CD8-positive, alpha-beta memory T cell (primary cell): ENCODE data around the gene BORA. TPM values are rescaled to one million over a fixed set of nuclear protein-coding genes. Genes with fewer than 3 reads are reported as not detected.
"Not testable (repeated sequence)": the region's sequence is repeated elsewhere in the genome, so short reads cannot be mapped to it uniquely, and the experiment has no call there.

Experiments used
- CTCF ChIA-PET: fragments of 350-600 bp; sonication (Branson Sonifier 250); formaldehyde crosslinking; loops from one replicate; lab custom pipeline; 2021; ENCODE audit warnings: antibody characterized with exemption; lab: Charles Lee
- POLR2A ChIA-PET: fragments of 350-600 bp; sonication (Branson Sonifier 250); formaldehyde crosslinking; loops from one replicate; lab custom pipeline; 2021; ENCODE audit warnings: antibody characterized with exemption; lab: Charles Lee
- DNase-seq, 5 donors: peaks; one replicate each; pipeline versions ENCODE4 v3.0.0 to v3.0.0-alpha.2; 2020 to 2022; ENCODE audit warnings: mixed read lengths in 1 of 5
- H3K27ac ChIP-seq: one replicate; pipeline ENCODE4 v1.7.0; 2013; ENCODE audit warnings: low read depth, mild to moderate bottlenecking, low read length, moderate library complexity
- H3K27me3 ChIP-seq: 2 replicates; pipeline ENCODE4 v1.7.0; 2013; ENCODE audit warnings: low read length, mild to moderate bottlenecking; ENCODE audit not compliant: insufficient read depth, poor library complexity, severe bottlenecking
- H3K36me3 ChIP-seq: 2 replicates; pipeline ENCODE4 v1.7.0; 2013; ENCODE audit warnings: mild to moderate bottlenecking, low read length, moderate library complexity; ENCODE audit not compliant: insufficient read depth
- H3K4me1 ChIP-seq: 2 replicates; pipeline ENCODE4 v1.7.0; 2013; ENCODE audit warnings: mild to moderate bottlenecking, low read length, moderate library complexity; ENCODE audit not compliant: insufficient read depth
- H3K4me3 ChIP-seq: 2 replicates; pipeline ENCODE4 v1.7.0; 2013; ENCODE audit warnings: mild to moderate bottlenecking, low read length
- H3K9me3 ChIP-seq: 2 replicates; pipeline ENCODE4 v1.7.0; 2013; ENCODE audit warnings: mild to moderate bottlenecking, low read length
- H3K27ac Mint-ChIP-seq, 8 donors: one replicate each; pipeline ENCODE4 v1.8.0; 2020 to 2021; ENCODE audit warnings: mixed read lengths in 8 of 8, mild to moderate bottlenecking in 6 of 8, inconsistent platforms in 3 of 8, moderate library complexity in 3 of 8
- H3K27me3 Mint-ChIP-seq, 2 donors: one replicate each; pipeline ENCODE4 v1.8.0; 2020 to 2021; ENCODE audit warnings: mixed read lengths in 2 of 2, mild to moderate bottlenecking in 1 of 2, moderate library complexity in 1 of 2
- H3K36me3 Mint-ChIP-seq, 3 donors: one replicate each; pipeline ENCODE4 v1.8.0; 2020 to 2021; ENCODE audit warnings: mixed read lengths in 3 of 3, inconsistent platforms in 1 of 3, mild to moderate bottlenecking in 1 of 3
- H3K4me1 Mint-ChIP-seq, 3 donors: one replicate each; pipeline ENCODE4 v1.8.0; 2020 to 2021; ENCODE audit warnings: mixed read lengths in 3 of 3, inconsistent platforms in 1 of 3, mild to moderate bottlenecking in 1 of 3
- H3K4me3 Mint-ChIP-seq, 7 donors: one replicate each; pipeline ENCODE4 v1.8.0; 2020 to 2021; ENCODE audit warnings: mixed read lengths in 7 of 7, mild to moderate bottlenecking in 6 of 7, moderate library complexity in 4 of 7, inconsistent platforms in 2 of 7
- H3K9me3 Mint-ChIP-seq, 5 donors: one replicate each; pipeline ENCODE4 v1.8.0; 2020 to 2022; ENCODE audit warnings: mixed read lengths in 5 of 5, mild to moderate bottlenecking in 3 of 5, moderate library complexity in 2 of 5, inconsistent platforms in 1 of 5
- polyA plus RNA-seq: library from polyadenylated mRNA; unstranded; fragments of 300-500 nt; fragmentation: Illumina TruSeq; gene quantifications from one replicate; pipeline ENCODE4 v1.2.3, GENCODE V29; 2021
- total RNA-seq, 2 experiments: library from RNA; stranded (reverse); gene quantifications; one replicate each; pipeline ENCODE4 v1.2.3, GENCODE V29; 2021

The BORA gene
- total and polyA plus RNA-seq, 3 experiments from 2014 or later: 7.8 to 12.1 (median 10.7) TPM

GRCh38 chr13:72694314-72694713 lies 33.4 kb upstream of the BORA start:
- Histone ChIP-seq H3K27ac (no peak overlapping the region), H3K36me3 (no peaks in the 10 kb centered on the region), H3K4me1 (no peaks in the 10 kb centered on the region), H3K9me3 (no peaks in the 10 kb centered on the region), H3K27me3 (no peaks in the 10 kb centered on the region), H3K4me3 (no peak overlapping the region)
- Mint-ChIP-seq H3K27me3 (peaks cover 17 to 24% of the 10 kb centered on the region in 2 donors), H3K9me3 (peaks cover 0 to 3% (median 0%) of the 10 kb centered on the region in 5 donors), H3K36me3 (no peaks in the 10 kb centered on the region), H3K4me3 (no peak overlapping the region), H3K4me1 (no peaks in the 10 kb centered on the region), H3K27ac (no peak overlapping the region)
- ChIA-PET POLR2A (no interaction called here), CTCF (no interaction called here)
- DNase-seq: no peak

- DNase-seq: no peak
- CTCF ChIA-PET: no interaction called here
Observed at GRCh38 chr13:72696579-72696978, 31.1 kb upstream of the BORA start.

GRCh38 chr13:72698164-72698563 lies 29.6 kb upstream of the BORA start:
- Mint-ChIP-seq H3K9me3 (peaks cover 0 to 9% (median 0%) of the 10 kb centered on the region in 5 donors), H3K36me3 (no peaks in the 10 kb centered on the region), H3K4me3 (no peak overlapping the region), H3K4me1 (no peaks in the 10 kb centered on the region), H3K27ac (no peak overlapping the region), H3K27me3 (peaks cover 12% of the 10 kb centered on the region in 2 donors)
- Histone ChIP-seq H3K4me1 (no peaks in the 10 kb centered on the region), H3K36me3 (no peaks in the 10 kb centered on the region), H3K9me3 (no peaks in the 10 kb centered on the region), H3K27me3 (no peaks in the 10 kb centered on the region), H3K27ac (no peak overlapping the region), H3K4me3 (no peak overlapping the region)
- CTCF ChIA-PET: no interaction called here
- POLR2A ChIA-PET: no interaction called here
- no peak for DNase-seq

More at GRCh38 chr13:72696579-72696978, 31.1 kb upstream of the BORA start:
- H3K4me3 Mint-ChIP-seq: no peak overlapping the region
- H3K9me3 Mint-ChIP-seq: peaks cover 0 to 3% (median 0%) of the 10 kb centered on the region in 5 donors
- no peak overlapping the region for H3K27ac ChIP-seq
- H3K36me3 ChIP-seq: no peaks in the 10 kb centered on the region
- H3K9me3 ChIP-seq: no peaks in the 10 kb centered on the region
- no peak overlapping the region for H3K27ac Mint-ChIP-seq
- H3K4me1 Mint-ChIP-seq: no peaks in the 10 kb centered on the region
- peaks cover 12 to 18% of the 10 kb centered on the region in 2 donors for H3K27me3 Mint-ChIP-seq
- H3K27me3 ChIP-seq: no peaks in the 10 kb centered on the region
- POLR2A ChIA-PET: no interaction called here
- H3K36me3 Mint-ChIP-seq: no peaks in the 10 kb centered on the region
- no peak overlapping the region for H3K4me3 ChIP-seq
- no peaks in the 10 kb centered on the region for H3K4me1 ChIP-seq

GRCh38 chr13:72700509-72700908 lies 27.2 kb upstream of the BORA start:
- no peaks in the 10 kb centered on the region for H3K4me1 Mint-ChIP-seq
- CTCF ChIA-PET: no interaction called here
- peaks cover 0 to 20% (median 1%) of the 10 kb centered on the region in 5 donors for H3K9me3 Mint-ChIP-seq
- Histone ChIP-seq H3K27ac (no peak overlapping the region), H3K36me3 (no peaks in the 10 kb centered on the region), H3K4me3 (no peak overlapping the region), H3K4me1 (no peaks in the 10 kb centered on the region), H3K9me3 (no peaks in the 10 kb centered on the region), H3K27me3 (no peaks in the 10 kb centered on the region)
- POLR2A ChIA-PET: no interaction called here
- peaks cover 4% of the 10 kb centered on the region in 2 donors for H3K27me3 Mint-ChIP-seq
- DNase-seq: no peak
- no peak overlapping the region for H3K27ac Mint-ChIP-seq
- peaks cover 1 to 2% (median 1%) of the 10 kb centered on the region in 3 donors for H3K36me3 Mint-ChIP-seq
- no peak overlapping the region for H3K4me3 Mint-ChIP-seq

GRCh38 chr13:72716776-72717175 lies 10.9 kb upstream of the BORA start:
- Histone ChIP-seq H3K4me1 (no peaks in the 10 kb centered on the region), H3K36me3 (peaks cover 13% of the 10 kb centered on the region), H3K27me3 (no peaks in the 10 kb centered on the region), H3K9me3 (no peaks in the 10 kb centered on the region), H3K27ac (no peak overlapping the region), H3K4me3 (no peak overlapping the region)
- H3K9me3 Mint-ChIP-seq: peaks cover 5 to 8% (median 6%) of the 10 kb centered on the region in 5 donors
- POLR2A ChIA-PET: no interaction called here
- no peak for DNase-seq
- no peak overlapping the region for H3K4me3 Mint-ChIP-seq
- CTCF ChIA-PET: no interaction called here
- H3K4me1 Mint-ChIP-seq: peaks cover 23 to 48% (median 46%) of the 10 kb centered on the region in 3 donors
- peaks cover 45 to 79% (median 49%) of the 10 kb centered on the region in 3 donors for H3K36me3 Mint-ChIP-seq
- peaks cover 0 to 2% of the 10 kb centered on the region in 2 donors for H3K27me3 Mint-ChIP-seq
- peak overlapping the region in 2 of 8 donors; percentile 21 to 50 for H3K27ac Mint-ChIP-seq

GRCh38 chr13:72726185-72726584 lies 1.5 kb upstream of the BORA start:
- Histone ChIP-seq H3K4me1 (peaks cover 24% of the 10 kb centered on the region), H3K27ac (peak overlapping the region; percentile 80), H3K4me3 (peak overlapping the region; percentile 80)
- H3K27me3 Mint-ChIP-seq, DNase-seq, CTCF ChIA-PET, H3K9me3 ChIP-seq, H3K27me3 ChIP-seq, POLR2A ChIA-PET, H3K36me3 ChIP-seq, H3K9me3 Mint-ChIP-seq: not testable (repeated sequence)
- peak overlapping the region in 5 of 8 donors; percentile 20 to 92 (median 66) for H3K27ac Mint-ChIP-seq
- H3K36me3 Mint-ChIP-seq: peaks cover 0 to 40% (median 10%) of the 10 kb centered on the region in 3 donors
- H3K4me3 Mint-ChIP-seq: peak overlapping the region; percentile 91 to 97 (median 94)
- H3K4me1 Mint-ChIP-seq: peaks cover 52 to 85% (median 73%) of the 10 kb centered on the region in 3 donors

GRCh38 chr13:72726726-72727416 lies 852 bp upstream of the BORA start:
- Histone ChIP-seq H3K27me3 (no peaks in the 10 kb centered on the region), H3K9me3 (no peaks in the 10 kb centered on the region), H3K36me3 (no peaks in the 10 kb centered on the region), H3K27ac (peak overlapping the region; percentile 80), H3K4me3 (peak overlapping the region; percentile 80), H3K4me1 (peaks cover 24% of the 10 kb centered on the region)
- CTCF ChIA-PET: no interaction called here
- Mint-ChIP-seq H3K4me1 (peaks cover 49 to 83% (median 72%) of the 10 kb centered on the region in 3 donors), H3K9me3 (no peaks in the 10 kb centered on the region), H3K27ac (peak overlapping the region; percentile 78 to 94 (median 88)), H3K27me3 (peaks cover 0 to 2% of the 10 kb centered on the region in 2 donors), H3K4me3 (peak overlapping the region; percentile 91 to 97 (median 94)), H3K36me3 (peaks cover 0 to 40% (median 8%) of the 10 kb centered on the region in 3 donors)
- POLR2A ChIA-PET: no interaction called here
- DNase-seq: peak in 4 of 5 donors; percentile 27 to 67 (median 44)

- CTCF ChIA-PET: interaction anchor here (1.0 kb wide), 1 partner anchor 16 kb away, joined by 3 read pairs; no protein-coding TSS in a partner anchor
- H3K9me3 ChIP-seq: no peaks in the 10 kb centered on the region
- peaks cover 24% of the 10 kb centered on the region for H3K4me1 ChIP-seq
- H3K27me3 ChIP-seq: no peaks in the 10 kb centered on the region
- H3K36me3 ChIP-seq: peaks cover 3% of the 10 kb centered on the region
- peaks cover 42 to 77% (median 65%) of the 10 kb centered on the region in 3 donors for H3K4me1 Mint-ChIP-seq
- DNase-seq: no peak
- peak overlapping the region; percentile 91 to 97 (median 94) for H3K4me3 Mint-ChIP-seq
- H3K9me3 Mint-ChIP-seq: no peaks in the 10 kb centered on the region
- POLR2A ChIA-PET: interaction anchor here (0.6 to 1.1 kb wide), 3 partner anchors 51 to 974 kb away, joined by 3 to 13 read pairs (median 4); partner anchors contain the start of gene DIS3
- peaks cover 3 to 40% (median 10%) of the 10 kb centered on the region in 3 donors for H3K36me3 Mint-ChIP-seq
- H3K27ac Mint-ChIP-seq: peak overlapping the region; percentile 78 to 94 (median 84)
- H3K4me3 ChIP-seq: peak overlapping the region; percentile 83
- peak overlapping the region; percentile 80 for H3K27ac ChIP-seq
- H3K27me3 Mint-ChIP-seq: peaks cover 0 to 2% of the 10 kb centered on the region in 2 donors
Observed at GRCh38 chr13:72728290-72728605, 525 bp downstream of the BORA start.
